GM19351 (cell line): Measurements from ENCODE around the gene GNB2.
"Not testable (repeated sequence)": the region's sequence is repeated elsewhere in the genome, so short reads cannot be mapped to it uniquely, and the experiment has no call there.

Experiments used
- ATAC-seq: cut with Tn5 transposase; IDR thresholded peaks from one replicate; pipeline ENCODE4 v1.9.1; 2021; ENCODE audit warnings: mild to moderate bottlenecking, moderate library complexity; ENCODE audit not compliant: unreplicated experiment

GNB2 gene

DNA sequence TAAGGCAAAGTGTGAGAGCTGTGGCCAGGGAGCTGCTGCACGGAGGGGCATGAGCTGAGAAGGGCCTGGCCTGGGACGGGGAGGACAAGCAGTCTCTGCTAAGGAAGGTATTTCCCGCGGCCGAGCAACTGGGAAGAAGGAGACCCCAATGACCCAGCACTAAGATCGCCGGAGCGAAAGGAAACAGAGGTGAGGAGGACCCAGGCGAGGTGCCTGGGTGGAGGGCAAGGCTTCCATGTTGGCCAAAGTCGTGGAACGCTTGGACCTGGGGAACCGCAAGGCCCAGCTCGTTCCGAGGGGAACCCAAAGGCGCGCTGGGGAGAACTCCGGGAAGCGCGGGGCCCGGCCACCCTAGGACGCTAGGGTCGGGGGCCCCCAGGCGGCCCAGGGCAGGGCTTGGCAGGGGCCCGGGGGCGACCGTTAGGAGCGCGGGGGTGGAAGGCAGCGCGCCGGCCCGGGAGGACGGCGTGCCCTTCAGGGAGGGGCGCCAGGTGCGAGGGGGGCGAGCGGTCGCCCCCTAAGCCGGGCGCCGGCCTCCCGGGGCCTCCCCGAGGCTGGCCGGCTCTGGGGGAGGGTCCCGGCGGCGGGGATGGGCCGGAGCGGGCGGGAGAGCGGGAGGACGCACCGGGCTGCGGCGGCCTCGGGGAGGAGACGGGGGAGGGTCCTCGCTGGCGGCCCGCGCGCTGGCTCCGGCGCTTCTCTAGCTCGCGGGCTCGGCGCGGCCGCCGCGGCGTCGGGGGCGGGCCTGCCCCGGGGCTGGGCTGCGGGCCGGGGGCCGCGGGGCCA lies 20.0 kb downstream of the GNB2 start:
- peak; percentile 21 for ATAC-seq

DNA sequence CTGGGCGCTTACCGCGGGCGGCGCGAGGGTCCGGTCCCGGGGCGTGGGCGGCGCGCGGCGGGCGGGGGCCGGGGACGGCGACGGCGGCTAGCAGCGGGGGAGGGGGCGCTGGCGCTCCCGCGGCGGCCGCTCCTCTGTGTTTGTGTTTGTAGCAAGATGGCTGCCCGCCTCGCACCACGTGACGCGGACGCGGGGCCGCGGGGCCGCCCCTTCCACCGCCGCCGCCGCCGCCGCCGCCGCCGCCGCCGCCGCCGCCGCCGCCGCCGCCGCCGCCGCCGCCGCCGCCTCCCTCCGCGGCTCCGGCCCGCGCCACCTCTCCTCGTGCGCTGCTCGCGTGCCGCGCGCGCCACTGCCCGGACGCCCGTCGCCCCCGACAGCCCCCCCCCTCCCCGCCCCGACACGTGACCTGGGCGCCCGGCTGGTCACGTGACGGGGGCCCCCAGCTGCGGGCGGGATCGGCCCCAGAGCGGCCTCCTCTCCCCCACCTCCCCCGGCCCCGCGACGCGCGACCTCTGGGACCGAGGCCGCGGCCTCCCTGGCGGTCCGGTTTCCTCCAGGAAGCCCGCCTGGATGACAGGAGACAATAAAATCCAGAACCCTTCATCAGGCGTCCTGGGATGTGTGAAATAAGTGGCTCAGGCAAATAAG lies 20.7 kb downstream of the GNB2 start, which contains the start of gene GIGYF1:
Gene GIGYF1 (minus strand): TSS at position 153 of the 648 bp plus-strand sequence. CDS start 6,012 bp downstream, outside the sequence.
- peak; percentile 36 for ATAC-seq

DNA sequence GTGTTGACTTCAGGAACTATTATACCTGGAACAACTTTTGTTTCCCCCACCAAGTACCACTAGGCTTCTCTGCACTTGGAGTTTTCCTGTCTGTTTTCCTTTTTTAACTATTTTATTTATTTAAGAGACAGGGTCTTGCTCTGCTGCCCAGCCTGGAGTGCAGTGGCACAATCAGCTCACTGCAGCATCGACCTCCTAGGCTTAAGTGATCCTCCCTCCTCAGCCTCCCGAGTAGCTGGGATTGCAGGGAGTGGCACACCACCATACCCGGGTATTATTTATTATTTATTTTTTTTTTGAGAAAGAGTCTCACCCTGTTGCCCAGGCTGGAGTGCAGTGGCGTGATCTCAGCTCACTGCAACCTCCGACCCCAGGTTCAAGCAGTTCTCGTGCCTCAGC lies 22.6 kb downstream of the GNB2 start:
- no peak for ATAC-seq

DNA sequence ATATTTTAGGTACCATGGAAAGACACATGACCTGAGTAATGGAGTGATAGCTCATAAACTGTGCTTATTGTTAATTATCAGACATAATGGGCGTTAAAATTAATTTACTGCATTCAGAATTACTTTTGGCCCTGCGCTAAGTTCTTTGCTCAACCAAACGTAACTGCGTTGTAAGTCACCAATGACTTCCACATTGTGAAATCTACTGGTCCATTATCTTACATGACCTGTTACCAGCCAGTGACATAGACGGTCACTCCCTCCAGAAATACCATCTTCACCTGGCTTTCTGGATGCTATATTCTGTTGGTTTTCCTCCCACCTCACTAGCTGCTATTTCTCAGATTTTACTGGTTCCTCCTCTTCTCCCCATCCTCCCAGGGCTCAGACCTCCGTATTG lies 25.5 kb downstream of the GNB2 start:
- no peak for ATAC-seq

DNA sequence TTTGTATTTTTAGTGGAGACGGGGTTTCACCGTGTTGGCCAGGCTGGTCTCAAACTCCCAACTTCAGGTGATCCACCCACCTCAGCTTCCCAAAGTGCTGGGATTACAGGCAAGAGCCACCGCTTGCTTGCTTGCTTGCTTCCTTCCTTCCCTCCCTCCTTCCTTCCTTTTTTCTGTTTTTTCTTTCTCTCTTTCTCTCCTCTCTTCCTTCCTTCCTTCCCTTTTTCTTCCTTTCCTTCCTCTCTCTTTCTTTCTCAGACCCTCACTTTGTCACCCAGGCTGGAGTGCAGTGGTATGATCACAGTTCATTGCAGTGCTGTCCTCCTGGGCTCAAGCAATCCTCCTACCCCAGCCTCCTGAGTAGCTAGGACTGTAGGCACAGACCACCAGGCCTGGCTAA lies 27.5 kb downstream of the GNB2 start:
- ATAC-seq = not testable (repeated sequence)

DNA sequence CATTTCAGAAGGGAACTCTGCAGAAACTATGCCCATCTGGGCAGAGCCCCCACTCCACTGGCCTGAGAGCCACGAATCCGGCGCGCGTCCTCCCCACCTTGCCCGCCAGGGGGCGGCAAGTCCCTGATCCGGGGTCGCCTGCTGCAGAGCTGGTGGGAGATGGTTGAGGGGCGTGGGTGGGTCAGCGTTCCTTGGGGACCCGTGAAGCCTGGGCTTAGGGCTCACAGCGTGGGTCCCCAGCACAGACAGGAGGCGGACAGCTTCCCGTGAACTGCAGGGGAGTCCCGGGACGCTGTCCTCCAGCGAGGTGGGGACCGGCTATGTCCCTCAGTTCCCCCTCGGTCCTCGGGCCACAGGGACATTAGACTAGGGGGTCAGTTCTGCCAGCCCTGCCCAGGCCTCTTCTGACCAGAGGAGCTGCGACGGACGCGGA lies 31.8 kb downstream of the GNB2 start:
- ATAC-seq = peak; percentile 58

DNA sequence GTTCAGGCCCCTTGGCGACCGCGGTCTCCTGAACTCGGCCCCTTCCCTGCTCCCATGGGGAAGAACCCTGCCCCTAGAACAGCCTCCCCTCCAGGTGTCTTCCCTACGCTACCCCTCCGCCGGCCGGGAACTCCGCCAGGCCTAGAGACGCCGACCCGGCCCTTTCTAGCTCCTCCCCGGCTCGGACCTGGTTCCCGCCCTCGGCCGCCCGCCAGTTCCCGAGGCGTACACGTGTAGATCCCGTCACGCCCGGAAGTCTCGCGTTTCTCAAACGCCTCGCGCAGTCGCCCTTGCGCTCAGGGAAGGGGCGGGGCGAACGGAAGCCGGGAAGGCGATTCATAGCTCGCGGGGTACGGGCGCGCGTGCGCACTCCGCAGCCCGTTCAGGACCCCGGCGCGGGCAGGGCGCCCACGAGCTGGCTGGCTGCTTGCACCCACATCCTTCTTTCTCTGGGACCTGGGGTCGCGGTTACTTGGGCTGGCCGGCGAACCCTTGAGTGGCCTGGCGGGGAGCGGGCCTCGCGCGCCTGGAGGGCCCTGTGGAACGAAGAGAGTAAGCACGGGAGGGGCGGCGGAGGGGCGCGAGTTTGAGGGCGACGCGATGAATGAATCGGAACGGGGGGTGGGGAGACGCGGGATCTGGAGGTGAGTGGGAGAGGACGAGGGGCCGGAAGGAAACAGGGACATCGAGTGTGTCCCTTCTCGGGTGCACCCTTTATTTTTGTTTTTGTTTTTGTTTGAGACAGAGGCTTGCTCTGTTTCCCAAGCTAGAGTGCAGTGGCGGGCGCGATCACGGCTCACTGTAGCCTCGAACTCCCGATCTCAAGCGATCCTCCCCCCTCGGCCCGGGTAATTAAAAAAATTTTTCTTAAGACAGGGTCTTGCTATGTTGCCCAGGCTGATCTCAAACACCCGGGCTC lies 32.5 kb downstream of the GNB2 start, which contains the start of gene POP7:
Gene POP7 (plus strand): TSS at position 369 of the 919 bp plus-strand sequence. CDS start 710 bp downstream, outside the sequence.
- ATAC-seq = peak; percentile 84

DNA sequence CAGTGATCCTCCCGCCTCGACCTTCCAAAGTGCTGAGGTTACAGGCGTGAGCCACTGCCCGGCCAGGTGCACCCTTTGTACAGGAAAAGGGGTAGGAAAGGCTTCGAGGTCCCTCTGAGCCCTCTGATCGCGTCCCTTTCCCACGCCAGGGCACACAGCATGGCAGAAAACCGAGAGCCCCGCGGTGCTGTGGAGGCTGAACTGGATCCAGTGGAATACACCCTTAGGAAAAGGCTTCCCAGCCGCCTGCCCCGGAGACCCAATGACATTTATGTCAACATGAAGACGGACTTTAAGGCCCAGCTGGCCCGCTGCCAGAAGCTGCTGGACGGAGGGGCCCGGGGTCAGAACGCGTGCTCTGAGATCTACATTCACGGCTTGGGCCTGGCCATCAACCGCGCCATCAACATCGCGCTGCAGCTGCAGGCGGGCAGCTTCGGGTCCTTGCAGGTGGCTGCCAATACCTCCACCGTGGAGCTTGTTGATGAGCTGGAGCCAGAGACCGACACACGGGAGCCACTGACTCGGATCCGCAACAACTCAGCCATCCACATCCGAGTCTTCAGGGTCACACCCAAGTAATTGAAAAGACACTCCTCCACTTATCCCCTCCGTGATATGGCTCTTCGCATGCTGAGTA lies 33.3 kb downstream of the GNB2 start:
- ATAC-seq = no peak

DNA sequence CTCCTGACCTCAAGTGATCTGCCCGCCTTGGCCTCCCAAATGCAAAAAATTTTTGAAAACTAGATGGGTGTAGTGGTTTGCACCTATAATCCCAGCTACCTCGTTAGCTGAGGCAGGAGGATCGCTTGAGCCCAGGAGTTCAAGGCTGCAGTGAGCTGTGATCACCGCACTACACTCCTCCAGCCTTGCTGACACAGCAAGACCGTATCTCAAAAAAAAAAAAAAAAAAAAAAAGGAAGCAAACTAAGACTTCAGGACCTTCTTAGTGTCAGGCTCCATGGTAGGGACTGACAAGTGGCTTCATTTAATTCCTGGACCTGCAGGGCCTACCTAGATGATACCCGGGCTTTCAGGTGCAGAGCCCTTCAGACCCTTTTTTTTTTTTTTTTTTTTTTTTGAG lies 34.9 kb downstream of the GNB2 start:
- ATAC-seq = no peak

DNA sequence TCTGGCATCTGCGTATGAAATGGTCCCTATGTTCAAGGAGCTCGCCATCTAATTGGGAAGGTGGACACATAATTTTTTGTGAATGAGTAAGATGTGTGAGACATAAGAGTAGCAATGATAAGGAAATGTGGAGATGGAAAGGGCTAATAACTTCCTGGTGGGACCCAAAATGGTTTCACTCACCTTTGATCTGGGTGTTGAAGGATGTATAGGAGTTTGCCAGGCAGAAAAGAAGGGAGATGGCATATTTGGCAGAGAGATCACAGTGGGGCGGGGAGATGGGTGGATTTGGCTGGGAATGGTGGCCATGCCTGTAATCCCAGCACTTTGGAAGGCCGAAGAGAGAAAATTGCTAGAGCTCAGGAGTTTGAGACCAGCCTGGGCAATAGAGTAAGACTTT lies 36.9 kb downstream of the GNB2 start:
- ATAC-seq = no peak

DNA sequence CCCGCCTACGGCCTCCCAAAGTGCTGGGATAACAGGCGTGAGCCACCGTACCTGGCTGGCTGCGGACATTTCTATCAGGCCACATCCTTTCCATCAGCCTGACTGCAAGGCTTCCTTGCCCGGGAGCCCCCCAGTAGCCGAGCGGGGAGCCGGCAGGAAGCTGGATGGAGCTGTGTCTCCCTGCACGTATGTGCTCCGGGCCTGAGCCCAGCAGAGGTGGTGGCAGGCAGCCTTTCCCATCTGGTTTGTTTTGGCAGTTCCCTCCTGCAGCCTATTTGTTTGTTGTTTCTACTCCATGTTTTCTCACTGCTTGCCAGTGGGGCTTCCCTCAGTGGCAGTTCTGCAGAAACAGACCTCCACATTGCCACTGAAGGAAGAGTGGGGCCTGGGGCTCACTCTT lies 37.8 kb downstream of the GNB2 start:
- no peak for ATAC-seq

DNA sequence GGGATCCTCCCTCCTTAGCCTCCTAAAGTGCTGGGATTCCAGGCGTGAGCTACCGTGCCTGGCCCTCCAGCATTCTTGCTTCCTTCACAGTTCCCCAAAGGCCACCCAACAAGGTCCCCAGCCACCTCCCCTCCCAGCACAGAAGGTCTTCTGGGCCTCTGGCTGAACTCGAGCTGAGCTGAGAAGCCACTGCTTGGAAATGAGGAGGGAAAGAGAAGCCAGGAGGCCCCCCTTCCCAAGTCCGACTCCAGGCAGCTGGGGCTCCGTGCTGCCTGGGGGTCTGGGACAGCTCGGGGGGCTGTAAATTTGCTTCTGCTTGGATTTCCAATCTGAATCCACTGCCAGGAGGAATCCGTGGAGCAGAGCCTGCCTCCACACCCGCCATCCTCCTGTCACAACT lies 41.2 kb downstream of the GNB2 start:
- ATAC-seq = no peak

DNA sequence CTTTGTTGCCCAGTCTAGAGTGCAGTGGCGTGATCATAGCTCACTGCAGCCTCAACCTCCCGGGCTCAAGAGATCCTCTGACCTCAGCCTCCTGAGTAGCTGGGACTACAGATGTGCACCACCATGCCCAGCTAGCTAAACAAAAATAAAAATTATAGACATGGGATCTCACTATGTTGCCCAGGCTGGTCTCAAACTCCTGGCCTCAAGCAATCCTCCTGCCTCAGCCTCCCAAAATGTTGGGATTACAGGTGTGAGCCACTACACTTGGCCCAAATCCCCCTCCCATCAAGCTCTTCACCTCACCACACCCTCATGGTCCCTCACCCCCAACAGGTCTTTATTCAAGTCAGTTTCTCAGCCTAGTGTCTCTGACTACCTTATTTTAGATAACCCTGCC lies 43.5 kb downstream of the GNB2 start:
- ATAC-seq = not testable (repeated sequence)

DNA sequence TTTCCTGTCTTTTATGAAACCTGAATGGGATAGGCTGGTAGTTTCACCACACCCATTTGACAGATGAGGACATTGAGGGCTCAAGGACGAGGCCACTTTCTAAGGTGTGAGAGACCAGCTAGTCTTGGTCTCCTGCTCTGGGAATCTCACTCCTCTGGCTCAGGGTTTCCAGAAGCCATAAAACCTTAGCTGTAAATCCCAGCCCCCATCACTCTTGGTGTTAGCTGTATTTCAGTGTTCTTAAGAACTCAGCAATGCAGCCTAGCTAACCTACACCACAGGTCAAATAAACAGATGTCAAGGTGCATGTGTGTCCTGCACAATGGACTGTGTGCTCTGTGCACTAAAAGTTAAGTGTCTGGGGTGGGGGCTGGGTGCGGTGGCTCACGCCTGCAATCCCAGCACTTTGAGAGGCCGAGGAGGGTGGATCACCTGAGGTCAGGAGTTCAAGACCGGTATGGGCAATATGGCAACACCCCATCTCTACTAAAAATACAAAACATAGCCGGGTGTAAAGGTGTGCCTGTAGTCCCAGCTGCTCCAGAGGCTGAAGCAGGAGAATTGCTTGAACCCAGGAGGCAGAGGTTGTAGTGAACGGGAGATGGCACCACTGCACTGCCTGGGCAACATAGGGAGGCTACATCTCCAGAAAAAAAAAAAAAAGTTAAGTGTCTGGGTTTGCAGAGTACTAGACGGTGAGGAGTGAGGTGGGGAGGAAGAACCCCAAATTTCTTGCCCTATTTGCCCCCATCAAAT lies 46.2 kb downstream of the GNB2 start:
- ATAC-seq = no peak

DNA sequence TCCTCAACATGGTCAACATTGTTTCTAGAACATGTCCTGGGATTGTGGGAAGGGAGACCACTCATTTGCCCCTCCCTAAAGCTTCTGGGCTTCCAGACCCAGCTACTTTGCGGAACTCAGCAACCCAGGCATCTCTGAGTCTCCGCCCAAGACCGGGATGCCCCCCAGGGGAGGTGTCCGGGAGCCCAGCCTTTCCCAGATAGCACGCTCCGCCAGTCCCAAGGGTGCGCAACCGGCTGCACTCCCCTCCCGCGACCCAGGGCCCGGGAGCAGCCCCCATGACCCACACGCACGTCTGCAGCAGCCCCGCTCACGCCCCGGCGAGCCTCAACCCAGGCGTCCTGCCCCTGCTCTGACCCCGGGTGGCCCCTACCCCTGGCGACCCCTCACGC lies 46.7 kb downstream of the GNB2 start, which contains the start of gene EPO:
Gene EPO (plus strand): TSS at position 190 of the 392 bp plus-strand sequence. CDS start 513 bp downstream, outside the sequence.
- ATAC-seq = no peak

DNA sequence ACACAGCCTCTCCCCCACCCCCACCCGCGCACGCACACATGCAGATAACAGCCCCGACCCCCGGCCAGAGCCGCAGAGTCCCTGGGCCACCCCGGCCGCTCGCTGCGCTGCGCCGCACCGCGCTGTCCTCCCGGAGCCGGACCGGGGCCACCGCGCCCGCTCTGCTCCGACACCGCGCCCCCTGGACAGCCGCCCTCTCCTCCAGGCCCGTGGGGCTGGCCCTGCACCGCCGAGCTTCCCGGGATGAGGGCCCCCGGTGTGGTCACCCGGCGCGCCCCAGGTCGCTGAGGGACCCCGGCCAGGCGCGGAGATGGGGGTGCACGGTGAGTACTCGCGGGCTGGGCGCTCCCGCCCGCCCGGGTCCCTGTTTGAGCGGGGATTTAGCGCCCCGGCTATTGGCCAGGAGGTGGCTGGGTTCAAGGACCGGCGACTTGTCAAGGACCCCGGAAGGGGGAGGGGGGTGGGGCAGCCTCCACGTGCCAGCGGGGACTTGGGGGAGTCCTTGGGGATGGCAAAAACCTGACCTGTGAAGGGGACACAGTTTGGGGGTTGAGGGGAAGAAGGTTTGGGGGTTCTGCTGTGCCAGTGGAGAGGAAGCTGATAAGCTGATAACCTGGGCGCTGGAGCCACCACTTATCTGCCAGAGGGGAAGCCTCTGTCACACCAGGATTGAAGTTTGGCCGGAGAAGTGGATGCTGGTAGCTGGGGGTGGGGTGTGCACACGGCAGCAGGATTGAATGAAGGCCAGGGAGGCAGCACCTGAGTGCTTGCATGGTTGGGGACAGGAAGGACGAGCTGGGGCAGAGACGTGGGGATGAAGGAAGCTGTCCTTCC lies 47.3 kb downstream of the GNB2 start:
- ATAC-seq = no peak

DNA sequence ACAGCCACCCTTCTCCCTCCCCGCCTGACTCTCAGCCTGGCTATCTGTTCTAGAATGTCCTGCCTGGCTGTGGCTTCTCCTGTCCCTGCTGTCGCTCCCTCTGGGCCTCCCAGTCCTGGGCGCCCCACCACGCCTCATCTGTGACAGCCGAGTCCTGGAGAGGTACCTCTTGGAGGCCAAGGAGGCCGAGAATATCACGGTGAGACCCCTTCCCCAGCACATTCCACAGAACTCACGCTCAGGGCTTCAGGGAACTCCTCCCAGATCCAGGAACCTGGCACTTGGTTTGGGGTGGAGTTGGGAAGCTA lies 47.9 kb downstream of the GNB2 start:
- ATAC-seq = no peak

DNA sequence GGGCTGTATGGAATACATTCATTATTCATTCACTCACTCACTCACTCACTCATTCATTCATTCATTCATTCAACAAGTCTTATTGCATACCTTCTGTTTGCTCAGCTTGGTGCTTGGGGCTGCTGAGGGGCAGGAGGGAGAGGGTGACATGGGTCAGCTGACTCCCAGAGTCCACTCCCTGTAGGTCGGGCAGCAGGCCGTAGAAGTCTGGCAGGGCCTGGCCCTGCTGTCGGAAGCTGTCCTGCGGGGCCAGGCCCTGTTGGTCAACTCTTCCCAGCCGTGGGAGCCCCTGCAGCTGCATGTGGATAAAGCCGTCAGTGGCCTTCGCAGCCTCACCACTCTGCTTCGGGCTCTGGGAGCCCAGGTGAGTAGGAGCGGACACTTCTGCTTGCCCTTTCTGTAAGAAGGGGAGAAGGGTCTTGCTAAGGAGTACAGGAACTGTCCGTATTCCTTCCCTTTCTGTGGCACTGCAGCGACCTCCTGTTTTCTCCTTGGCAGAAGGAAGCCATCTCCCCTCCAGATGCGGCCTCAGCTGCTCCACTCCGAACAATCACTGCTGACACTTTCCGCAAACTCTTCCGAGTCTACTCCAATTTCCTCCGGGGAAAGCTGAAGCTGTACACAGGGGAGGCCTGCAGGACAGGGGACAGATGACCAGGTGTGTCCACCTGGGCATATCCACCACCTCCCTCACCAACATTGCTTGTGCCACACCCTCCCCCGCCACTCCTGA lies 49.1 kb downstream of the GNB2 start:
- no peak for ATAC-seq
